ENCODE measurements around the gene BMP3. TPM values are rescaled to one million over a fixed set of nuclear protein-coding genes. Genes with fewer than 3 reads are reported as not detected.

The BMP3 gene
- total and polyA plus RNA-seq, 10 of the 15 experiments (the other 5 are each of a cell fraction or from before 2014, with no cell fraction given) = 0.37 to 1.4 (median 0.88) TPM

DNA sequence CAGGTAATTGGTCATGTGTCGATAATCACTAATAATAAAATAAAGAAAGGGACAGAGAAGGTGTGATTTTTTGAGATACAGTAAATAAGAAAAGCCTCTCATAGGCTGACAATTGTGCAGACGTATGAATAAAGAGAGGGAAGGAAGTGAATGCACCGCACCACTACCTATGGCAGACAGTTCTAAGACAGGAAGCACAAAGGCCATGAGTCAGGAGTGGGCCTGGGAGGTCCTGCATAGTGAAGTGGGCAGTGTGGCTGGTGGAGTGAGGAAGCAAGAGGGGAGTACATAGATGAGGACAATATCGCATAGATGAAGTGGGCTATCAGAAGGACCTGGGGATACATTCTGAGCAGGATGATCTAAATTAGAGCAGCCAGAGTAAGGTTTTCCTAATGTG is 75.6 kb downstream of the BMP3 start:
- intact Hi-C loops (cut with micrococcal nuclease; ENCODE audit: unreplicated experiment) (no loop called here), in situ Hi-C loops (cut with MboI) (no loop called here)
- Histone ChIP-seq H3K79me2 (ENCODE audit: control insufficient read depth, insufficient read depth, low read length) (no peaks in the 10 kb centered on the region), H4K20me1 (ENCODE audit: control insufficient read depth, insufficient read depth) (no peaks in the 10 kb centered on the region), H3K27ac (ENCODE audit: control insufficient read depth, insufficient read depth) (no peak overlapping the region), H3K4me2 (ENCODE audit: control insufficient read depth, insufficient read depth) (no peak overlapping the region), H3K4me3 (no peak overlapping the region), H2AFZ (ENCODE audit: control insufficient read depth, low read depth, low read length) (no peak overlapping the region), H3K9ac (ENCODE audit: control insufficient read depth, insufficient read depth, low read length) (no peak overlapping the region), H3K9me3 (replicated peaks; ENCODE audit: control insufficient read depth, insufficient read depth, low read length) (no peaks in the 10 kb centered on the region), H3K36me3 (ENCODE audit: control insufficient read depth in 2 of 2, insufficient read depth in 2 of 2, low read length in 1 of 2) (no peaks in the 10 kb centered on the region), H3K4me1 (ENCODE audit: control insufficient read depth, insufficient read depth, low read length) (no peaks in the 10 kb centered on the region), H3K27me3 (replicated peaks in 1 of 2; ENCODE audit: control insufficient read depth in 2 of 2, insufficient read depth in 2 of 2, low read length in 1 of 2) (no peaks in the 10 kb centered on the region)
- ChIA-PET POLR2A (no interaction called here), SMC1A (ENCODE audit: uncharacterized antibody, unreplicated experiment) (no interaction called here), RAD21 (ENCODE audit: unreplicated experiment) (no interaction called here), CTCF (interaction anchor here (1.4 kb wide), 1 partner anchor 54 kb away, joined by 3 read pairs; no protein-coding TSS in a partner anchor)
- DNase-seq (ENCODE audit: low read depth, low spot score) (no peak), ATAC-seq (no peak), FAIRE-seq (no peak)
- 42% methylated on average over 4 of the region's 4 CpGs for WGBS (ENCODE audit: insufficient coverage, insufficient replicate concordance, low lambda C conversion rate, missing lambda C conversion rate)
- no TSS peak for BruUV-seq (replicated peaks)
- TF ChIP-seq PKNOX1 (IDR thresholded peaks at IDR 0.05) = no peak
- TF ChIP-seq ASH2L (IDR thresholded peaks at IDR 0.05; ENCODE audit: borderline replicate concordance, low read depth) = no peak
- no peak for TF ChIP-seq NR2C2 (IDR thresholded peaks at IDR 0.05; ENCODE audit: borderline replicate concordance, control insufficient read depth, insufficient read length, low read depth)
- no peak for TF ChIP-seq MEF2B (IDR thresholded peaks at IDR 0.05; ENCODE audit: partially characterized antibody, poor library complexity, severe bottlenecking)
- TF ChIP-seq, protein P1, sequence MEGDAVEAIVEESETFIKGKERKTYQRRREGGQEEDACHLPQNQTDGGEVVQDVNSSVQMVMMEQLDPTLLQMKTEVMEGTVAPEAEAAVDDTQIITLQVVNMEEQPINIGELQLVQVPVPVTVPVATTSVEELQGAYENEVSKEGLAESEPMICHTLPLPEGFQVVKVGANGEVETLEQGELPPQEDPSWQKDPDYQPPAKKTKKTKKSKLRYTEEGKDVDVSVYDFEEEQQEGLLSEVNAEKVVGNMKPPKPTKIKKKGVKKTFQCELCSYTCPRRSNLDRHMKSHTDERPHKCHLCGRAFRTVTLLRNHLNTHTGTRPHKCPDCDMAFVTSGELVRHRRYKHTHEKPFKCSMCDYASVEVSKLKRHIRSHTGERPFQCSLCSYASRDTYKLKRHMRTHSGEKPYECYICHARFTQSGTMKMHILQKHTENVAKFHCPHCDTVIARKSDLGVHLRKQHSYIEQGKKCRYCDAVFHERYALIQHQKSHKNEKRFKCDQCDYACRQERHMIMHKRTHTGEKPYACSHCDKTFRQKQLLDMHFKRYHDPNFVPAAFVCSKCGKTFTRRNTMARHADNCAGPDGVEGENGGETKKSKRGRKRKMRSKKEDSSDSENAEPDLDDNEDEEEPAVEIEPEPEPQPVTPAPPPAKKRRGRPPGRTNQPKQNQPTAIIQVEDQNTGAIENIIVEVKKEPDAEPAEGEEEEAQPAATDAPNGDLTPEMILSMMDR (IDR thresholded peaks at IDR 0.05 in 2 of 3, conservative IDR thresholded peaks at IDR 0.05 in 1 of 3; ENCODE audit: control insufficient read depth in 2 of 3, extremely low read depth in 1 of 3, insufficient read depth in 1 of 3, low read depth in 3 of 3, low read length in 3 of 3) = no peak
- no peak for TF ChIP-seq BHLHE40 (IDR thresholded peaks at IDR 0.05; ENCODE audit: borderline replicate concordance in 1 of 2, low read depth in 2 of 2, low read length in 1 of 2)
- no peak for TF ChIP-seq SMC3 (IDR thresholded peaks at IDR 0.05; ENCODE audit: borderline replicate concordance, low read length)
- no peak for TF ChIP-seq MTA2 (IDR thresholded peaks at IDR 0.05; ENCODE audit: low read depth)
- no peak for TF ChIP-seq BCL11A (IDR thresholded peaks at IDR 0.05; ENCODE audit: low read depth, low read length)
- no peak for TF ChIP-seq WRNIP1 (IDR thresholded peaks at IDR 0.05; ENCODE audit: borderline replicate concordance, low read depth, low read length)
- no peak for TF ChIP-seq SKIL (IDR thresholded peaks at IDR 0.05; ENCODE audit: low read depth, poor library complexity, severe bottlenecking)
- TF ChIP-seq ZBED1 (IDR thresholded peaks at IDR 0.05; ENCODE audit: borderline replicate concordance) = no peak
- no peak for TF ChIP-seq PAX8 (IDR thresholded peaks at IDR 0.05)
- no peak for TF ChIP-seq ZBTB4 (CRISPR knock-in tag; IDR thresholded peaks at IDR 0.05)
- no peak for TF ChIP-seq SPI1 (IDR thresholded peaks at IDR 0.05; ENCODE audit: borderline replicate concordance, insufficient read depth, low read depth, low read length)
- no peak for TF ChIP-seq ZZZ3 (IDR thresholded peaks at IDR 0.05; ENCODE audit: control insufficient read depth, insufficient read length, low read depth)
